CD1c-positive myeloid dendritic cell (primary cell): ENCODE measurements around the gene ADM2.

Source experiments
- DNase-seq: peaks from one replicate; pipeline ENCODE4 v3.0.0-alpha.2; 2016; ENCODE audit errors: extremely low spot score

Gene ADM2

GRCh38 chr22:50467773-50468440 lies 13.4 kb upstream of the ADM2 start:
- DNase-seq: no peak

- DNase-seq: no peak
These were observed 12.7 kb upstream of the ADM2 start for GRCh38 chr22:50468626-50469025.

GRCh38 chr22:50469377-50470305 lies 11.7 kb upstream of the ADM2 start:
- DNase-seq: peak; percentile 67

- DNase-seq: no peak
These were observed 10.9 kb upstream of the ADM2 start for GRCh38 chr22:50470491-50470890.

- peak; percentile 4 for DNase-seq
These were observed 10.0 kb upstream of the ADM2 start for GRCh38 chr22:50471197-50471847.

GRCh38 chr22:50471962-50472361 lies 9.4 kb upstream of the ADM2 start:
- no peak for DNase-seq

- peak; percentile 2 for DNase-seq
These were observed 8.3 kb upstream of the ADM2 start for GRCh38 chr22:50473088-50473487.

GRCh38 chr22:50473855-50474671 lies 7.3 kb upstream of the ADM2 start:
- peak; percentile 35 for DNase-seq

GRCh38 chr22:50474710-50475651 lies 6.4 kb upstream of the ADM2 start, which contains the start of gene SBF1:
Gene SBF1 (minus strand): TSS chr22:50475035. CDS start chr22:50474840, 195 bp downstream.
- peak; percentile 96 for DNase-seq

- DNase-seq: no peak
These were observed 5.7 kb upstream of the ADM2 start for GRCh38 chr22:50475652-50476002.

GRCh38 chr22:50476868-50477267 lies 4.5 kb upstream of the ADM2 start:
- no peak for DNase-seq

GRCh38 chr22:50477923-50478322 lies 3.4 kb upstream of the ADM2 start:
- no peak for DNase-seq

- peak; percentile 5 for DNase-seq
These were observed 1.6 kb upstream of the ADM2 start for GRCh38 chr22:50479721-50480120.

GRCh38 chr22:50481045-50481439 lies 301 bp upstream of the ADM2 start:
- peak; percentile 16 for DNase-seq

- no peak for DNase-seq
These were observed 1.0 kb downstream of the ADM2 start for GRCh38 chr22:50482107-50483074.

GRCh38 chr22:50483106-50483505 lies 1.8 kb downstream of the ADM2 start:
- DNase-seq: no peak

- DNase-seq: no peak
These were observed 2.2 kb downstream of the ADM2 start for GRCh38 chr22:50483556-50483955.

GRCh38 chr22:50483977-50484853 lies 2.9 kb downstream of the ADM2 start:
- no peak for DNase-seq
